HG02623 (cell line): ENCODE measurements around the gene CHMP6.

ENCODE experiments used
- ATAC-seq: cut with Tn5 transposase; IDR thresholded peaks from one replicate; pipeline ENCODE4 v1.9.1; 2021; ENCODE audit warnings: moderate library complexity; ENCODE audit not compliant: unreplicated experiment

CHMP6 gene

GRCh38 chr17:80956321-80957190 lies 35.1 kb upstream of the CHMP6 start:
- ATAC-seq, result no peak

DNA sequence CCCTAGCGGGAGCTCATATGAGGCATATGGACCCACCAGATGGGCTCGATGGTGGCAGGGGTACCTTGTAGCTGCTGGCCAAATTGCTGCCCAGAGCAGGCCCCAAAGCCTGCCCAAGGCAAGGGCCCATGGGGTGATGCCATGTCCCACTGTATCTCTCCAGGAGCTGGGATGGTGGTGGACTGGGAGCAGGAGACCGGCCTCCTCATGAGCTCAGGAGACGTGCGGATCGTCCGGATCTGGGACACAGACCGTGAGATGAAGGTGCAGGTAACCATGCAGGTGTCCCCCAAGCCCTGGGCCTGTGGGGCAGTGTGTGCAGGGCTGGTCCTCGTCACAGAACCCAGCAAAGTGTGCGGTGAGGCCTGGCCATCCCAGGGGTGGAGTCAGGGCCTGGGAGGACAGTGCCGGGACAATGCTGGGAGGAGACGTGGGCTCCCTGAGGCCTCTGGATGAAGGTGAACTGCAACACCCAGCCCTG lies 34.1 kb upstream of the CHMP6 start:
- ATAC-seq, result no peak

GRCh38 chr17:80959330-80960036 lies 32.2 kb upstream of the CHMP6 start:
- ATAC-seq, result no peak

- ATAC-seq, result no peak
Observed at GRCh38 chr17:80960037-80960796, 31.4 kb upstream of the CHMP6 start.

- ATAC-seq, result no peak
Observed at GRCh38 chr17:80960797-80961452, 30.7 kb upstream of the CHMP6 start.

- no peak for ATAC-seq
Observed at GRCh38 chr17:80961541-80962330, 29.9 kb upstream of the CHMP6 start.

- no peak for ATAC-seq
Observed at GRCh38 chr17:80962356-80963329, 29.0 kb upstream of the CHMP6 start.

- no peak for ATAC-seq
Observed at GRCh38 chr17:80963812-80964543, 27.7 kb upstream of the CHMP6 start.

DNA sequence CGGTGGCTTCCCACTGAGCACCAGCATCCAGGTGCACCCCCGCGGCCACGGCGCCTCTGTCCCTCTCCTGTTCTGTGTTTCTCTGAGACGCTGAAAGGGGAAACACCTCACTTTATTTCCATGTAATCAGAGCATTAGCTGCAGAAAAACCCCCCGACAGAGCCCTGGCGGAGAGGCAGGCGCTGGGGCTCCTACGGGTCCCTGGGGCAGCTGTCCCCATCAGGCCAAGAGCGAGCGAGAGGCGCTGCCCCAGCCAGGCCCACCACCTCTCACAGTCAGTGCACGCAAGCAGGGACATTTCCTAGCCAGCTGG lies 27.1 kb upstream of the CHMP6 start:
- ATAC-seq, result no peak

- ATAC-seq, result no peak
Observed at GRCh38 chr17:80964859-80965580, 26.6 kb upstream of the CHMP6 start.

DNA sequence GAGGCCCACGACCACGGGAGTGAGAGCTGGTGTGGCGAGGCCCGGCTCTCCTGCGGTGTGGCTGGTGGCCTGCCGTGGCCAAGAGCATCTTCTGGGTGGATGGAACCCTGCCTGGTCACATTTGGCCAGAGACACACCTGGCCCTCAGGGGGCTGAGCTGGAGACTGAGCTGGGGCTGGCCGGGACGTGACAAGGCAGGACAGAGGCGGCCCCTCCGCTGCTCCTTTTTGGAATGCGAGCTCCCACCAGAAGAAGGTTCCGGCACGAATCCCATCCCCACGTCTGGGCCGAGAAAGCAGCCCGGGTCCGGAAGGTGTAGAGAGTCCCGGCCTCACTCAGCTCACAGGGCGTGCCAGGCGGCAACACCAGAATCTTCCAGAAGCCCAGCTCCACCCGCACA lies 26.0 kb upstream of the CHMP6 start:
- no peak for ATAC-seq

DNA sequence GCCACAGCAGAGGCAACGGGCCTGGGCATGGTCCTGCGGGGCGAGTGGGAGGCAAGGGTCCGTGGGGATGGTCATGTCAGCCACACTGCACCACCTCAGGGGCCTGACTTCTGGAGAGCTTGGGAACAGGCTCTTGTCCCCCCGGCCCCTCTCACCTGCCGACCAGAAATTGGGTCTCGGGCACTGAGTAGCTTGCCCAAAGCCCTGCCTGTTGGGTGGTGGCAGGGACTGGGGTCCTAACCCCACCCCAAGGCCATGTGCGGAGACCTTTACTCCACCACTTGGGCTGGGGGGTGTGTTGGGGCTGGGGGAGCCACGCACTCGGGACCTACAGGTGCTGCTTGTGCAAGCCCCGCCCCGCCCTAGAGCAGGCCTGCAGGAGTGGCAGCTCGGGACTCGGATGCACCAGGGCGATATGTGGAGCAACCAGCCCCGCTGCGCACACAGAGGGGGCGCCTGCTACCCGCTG lies 24.2 kb upstream of the CHMP6 start:
- no peak for ATAC-seq

GRCh38 chr17:80968602-80969029 lies 23.0 kb upstream of the CHMP6 start:
- ATAC-seq, result no peak

- ATAC-seq, result no peak
Observed at GRCh38 chr17:80969030-80969673, 22.5 kb upstream of the CHMP6 start.

GRCh38 chr17:80969674-80970043 lies 22.0 kb upstream of the CHMP6 start:
- no peak for ATAC-seq

GRCh38 chr17:80970044-80970761 lies 21.4 kb upstream of the CHMP6 start:
- ATAC-seq, result no peak
